Sigmoid colon (tissue), 7 donors: Measurements from ENCODE around the gene ZSCAN22. TPM values are rescaled to one million over a fixed set of nuclear protein-coding genes. Genes with fewer than 3 reads are reported as not detected.

Source experiments
- DNase-seq: peaks from one replicate; pipeline ENCODE4 v3.0.0-alpha.2; 2019
- H3K27ac ChIP-seq, 4 donors: fragments of 200-600 bp; sonication (generic); one replicate each; pipeline ENCODE4 v1.5.1; 2016 to 2019; ENCODE audit warnings: mild to moderate bottlenecking in 1 of 4
- H3K27me3 ChIP-seq, 3 donors: fragments of 200-600 bp; sonication (generic); one replicate each; pipeline ENCODE4 v1.5.1; 2019; ENCODE audit warnings: mild to moderate bottlenecking in 1 of 3
- H3K36me3 ChIP-seq, 4 donors: fragments of 200-600 bp; sonication (generic); one replicate each; pipeline ENCODE4 v1.5.1; 2016 to 2019
- H3K4me1 ChIP-seq, 4 donors: fragments of 200-600 bp; sonication (generic); one replicate each; pipeline ENCODE4 v1.5.1; 2017 to 2019
- H3K4me3 ChIP-seq, 4 donors: fragments of 200-600 bp; sonication (generic); one replicate each; pipeline ENCODE4 v1.5.1; 2017 to 2019; ENCODE audit warnings: mild to moderate bottlenecking in 2 of 4, moderate library complexity in 1 of 4
- H3K9me3 ChIP-seq, 4 donors: fragments of 200-600 bp in 3 of 4; sonication (generic) in 3 of 4; one replicate each; pipeline versions ENCODE4 v1.5.1 to v1.6.1; 2013 to 2019
- CTCF ChIP-seq, 4 experiments: fragments of 450-650 bp in 3 of 4; fragments of 200-600 bp in 1 of 4; IDR thresholded peaks; one replicate each; pipeline ENCODE4 v1.5.1; 2016 to 2019; ENCODE audit warnings: antibody characterized with exemption in 4 of 4, mild to moderate bottlenecking in 3 of 4, moderate library complexity in 2 of 4
- EP300 ChIP-seq, 4 donors: sonication (generic); formaldehyde crosslinking; IDR thresholded peaks; one replicate each; pipeline ENCODE4 v1.6.1; 2017; ENCODE audit warnings: antibody characterized with exemption in 4 of 4
- POLR2A ChIP-seq, 2 donors: fragments of 450-650 bp; IDR thresholded peaks; one replicate each; pipeline ENCODE4 v1.6.1; 2016; ENCODE audit warnings: antibody characterized with exemption in 2 of 2, mild to moderate bottlenecking in 2 of 2, moderate library complexity in 2 of 2
- POLR2AphosphoS5 ChIP-seq, 4 donors: sonication (generic); formaldehyde crosslinking; IDR thresholded peaks; one replicate each; pipeline ENCODE4 v1.6.1; 2017; ENCODE audit warnings: antibody characterized with exemption in 4 of 4
- WGBS, 2 donors: extraction: QIAGEN DNeasy Blood & Tissue Kit; methylation state at CpG; one replicate each; pipeline ENCODE4 v1.1.7; 2013; 5-methylcytosine and 5-hydroxymethylcytosine counted together
- intact Hi-C: fragments of 100-400 bp; cut with DNase I; formaldehyde crosslinking; loops from one replicate; pipeline ENCODE4 v1.15.1; 2023
- polyA plus RNA-seq, 3 donors: library from polyadenylated mRNA; stranded (reverse); fragments of 200-250 nt; gene quantifications; one replicate each; pipeline ENCODE4 v1.2.3, GENCODE V29; 2013
- total RNA-seq, 4 donors: library from RNA; depleted of rRNA; stranded (reverse); fragments of >200 nt; gene quantifications; one replicate each; pipeline ENCODE4 v1.1.0, GENCODE V29; 2016
- donor health status: healthy with polysubstance abuse.
- donor health status: Bipolar disorder and iron deficiency.
- donor health status: healthy.

ZSCAN22 gene
- total and polyA plus RNA-seq, 7 donors, result 0.60 to 3.6 (median 1.4) TPM

GRCh38 chr19:58353717-58354477 lies 27.1 kb downstream of the ZSCAN22 start:
- Histone ChIP-seq H3K27me3 (peaks cover 35 to 85% (median 83%) of the 10 kb centered on the region in 3 donors), H3K36me3 (no peaks in the 10 kb centered on the region), H3K27ac (no peak overlapping the region), H3K4me1 (peaks cover 0 to 31% (median 22%) of the 10 kb centered on the region in 4 donors), H3K4me3 (no peak overlapping the region), H3K9me3 (no peaks in the 10 kb centered on the region)
- 86 to 93% methylated on average over 15 of the region's 15 CpGs for WGBS, 2 donors
- no peak for TF ChIP-seq POLR2A (IDR thresholded peaks at IDR 0.05)
- no peak for TF ChIP-seq POLR2AphosphoS5 (IDR thresholded peaks at IDR 0.05)
- no peak for TF ChIP-seq CTCF (IDR thresholded peaks at IDR 0.05)
- no peak for TF ChIP-seq EP300 (IDR thresholded peaks at IDR 0.05)
- no peak for DNase-seq
- intact Hi-C loops, result no loop called here

- no peaks in the 10 kb centered on the region for H3K36me3 ChIP-seq
- no peak overlapping the region for H3K4me3 ChIP-seq
- TF ChIP-seq CTCF (IDR thresholded peaks at IDR 0.05) (no peak), EP300 (IDR thresholded peaks at IDR 0.05) (no peak), POLR2AphosphoS5 (IDR thresholded peaks at IDR 0.05) (no peak), POLR2A (IDR thresholded peaks at IDR 0.05) (no peak)
- no peaks in the 10 kb centered on the region for H3K9me3 ChIP-seq
- 82 to 84% methylated on average over 6 of the region's 6 CpGs for WGBS, 2 donors
- peaks cover 0 to 31% (median 22%) of the 10 kb centered on the region in 4 donors for H3K4me1 ChIP-seq
- DNase-seq, result no peak
- peaks cover 35 to 79% (median 77%) of the 10 kb centered on the region in 3 donors for H3K27me3 ChIP-seq
- H3K27ac ChIP-seq, result no peak overlapping the region
- intact Hi-C loops, result no loop called here
Measured at GRCh38 chr19:58354478-58355030, 27.8 kb downstream of the ZSCAN22 start.

GRCh38 chr19:58355215-58355796 lies 28.5 kb downstream of the ZSCAN22 start:
- Histone ChIP-seq H3K4me3 (no peak overlapping the region), H3K27me3 (peaks cover 29 to 71% (median 69%) of the 10 kb centered on the region in 3 donors), H3K27ac (no peak overlapping the region), H3K9me3 (no peaks in the 10 kb centered on the region), H3K36me3 (no peaks in the 10 kb centered on the region), H3K4me1 (peaks cover 0 to 24% (median 15%) of the 10 kb centered on the region in 4 donors)
- TF ChIP-seq EP300 (IDR thresholded peaks at IDR 0.05), result no peak
- no peak for TF ChIP-seq POLR2AphosphoS5 (IDR thresholded peaks at IDR 0.05)
- no peak for TF ChIP-seq CTCF (IDR thresholded peaks at IDR 0.05)
- no peak for TF ChIP-seq POLR2A (IDR thresholded peaks at IDR 0.05)
- DNase-seq, result peak; percentile 6
- 87 to 88% methylated on average over 10 of the region's 10 CpGs for WGBS, 2 donors
- intact Hi-C loops, result no loop called here

GRCh38 chr19:58355908-58356765 lies 29.3 kb downstream of the ZSCAN22 start:
- H3K4me3 ChIP-seq, result peak overlapping the region in 3 of 4 donors; percentile 16 to 24 (median 20)
- peak; percentile 46 for DNase-seq
- H3K27ac ChIP-seq, result no peak overlapping the region
- no peaks in the 10 kb centered on the region for H3K36me3 ChIP-seq
- TF ChIP-seq POLR2AphosphoS5 (IDR thresholded peaks at IDR 0.05), result no peak
- no peak for TF ChIP-seq POLR2A (IDR thresholded peaks at IDR 0.05)
- no peak for TF ChIP-seq EP300 (IDR thresholded peaks at IDR 0.05)
- TF ChIP-seq CTCF (IDR thresholded peaks at IDR 0.05), result no peak
- 11 to 49% methylated on average over 94 of the region's 94 CpGs for WGBS, 2 donors
- H3K4me1 ChIP-seq, result peaks cover 0 to 18% (median 10%) of the 10 kb centered on the region in 4 donors
- intact Hi-C loops, result no loop called here
- H3K9me3 ChIP-seq, result no peaks in the 10 kb centered on the region
- H3K27me3 ChIP-seq, result peaks cover 23 to 63% (median 61%) of the 10 kb centered on the region in 3 donors
